Tibial nerve (tissue), 4 donors: ENCODE results near the gene IER3.

Experiments
- CTCF ChIP-seq, 5 experiments: fragments of 200-600 bp in 3 of 5; fragments of 450-650 bp in 2 of 5; sonication (generic) in 3 of 5; IDR thresholded peaks; one replicate each; pipeline ENCODE4 v1.5.1; 2016 to 2019; ENCODE audit warnings: antibody characterized with exemption in 5 of 5, mild to moderate bottlenecking in 3 of 5, moderate library complexity in 2 of 5
- EP300 ChIP-seq, 2 donors: sonication (generic); formaldehyde crosslinking; IDR thresholded peaks; one replicate each; pipeline ENCODE4 v1.6.1; 2017; ENCODE audit warnings: antibody characterized with exemption in 2 of 2, mild to moderate bottlenecking in 1 of 2
- POLR2A ChIP-seq, 2 donors: fragments of 450-650 bp; IDR thresholded peaks; one replicate each; pipeline ENCODE4 v1.6.1; 2017; ENCODE audit warnings: antibody characterized with exemption in 2 of 2, mild to moderate bottlenecking in 2 of 2, moderate library complexity in 2 of 2

DNA sequence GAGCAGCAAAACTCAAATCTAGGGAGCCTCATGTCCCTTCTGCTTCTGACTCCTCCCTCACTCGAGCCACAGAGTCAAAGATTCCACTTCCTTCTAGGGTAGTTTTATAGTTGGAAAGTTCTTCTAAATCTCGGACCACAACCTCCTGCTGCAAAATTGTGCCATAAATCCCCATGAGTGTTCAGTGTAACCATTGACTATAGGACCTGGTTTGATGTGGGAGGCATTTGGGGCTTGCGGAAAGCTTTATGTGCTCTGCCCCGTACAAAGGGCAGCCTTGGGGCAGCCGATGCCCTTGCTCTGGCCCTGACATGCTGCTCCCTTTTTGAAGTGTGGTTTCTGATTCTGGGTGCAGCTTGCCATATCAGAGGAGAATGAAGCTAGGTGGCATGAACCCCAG is 43.6 kb upstream of the IER3 start:
- TF ChIP-seq CTCF (IDR thresholded peaks at IDR 0.05): no peak
- TF ChIP-seq EP300 (IDR thresholded peaks at IDR 0.05): peak in 1 of 2 donors; percentile 79
- TF ChIP-seq POLR2A (IDR thresholded peaks at IDR 0.05): no peak
